GM18505 (cell line): ENCODE results near the gene CNTF.

Experiments
- ATAC-seq: cut with Tn5 transposase; IDR thresholded peaks from one replicate; pipeline ENCODE4 v1.9.1; 2021; ENCODE audit not compliant: unreplicated experiment
- POLR2A ChIP-seq: IDR thresholded peaks from 4 replicates; pipeline ENCODE4 v1.6.1; 2011; ENCODE audit warnings: borderline replicate concordance; ENCODE audit not compliant: insufficient read depth, insufficient read length; ENCODE audit errors: extremely low read depth

CNTF gene

GRCh38 chr11:58640386-58641023 lies 18.0 kb downstream of the CNTF start:
- no peak for ATAC-seq
- no peak for TF ChIP-seq POLR2A

- TF ChIP-seq POLR2A: no peak
- ATAC-seq: no peak
Observed at GRCh38 chr11:58641341-58641740, 18.9 kb downstream of the CNTF start.

- ATAC-seq: no peak
- no peak for TF ChIP-seq POLR2A
Observed at GRCh38 chr11:58641803-58642581, 19.5 kb downstream of the CNTF start.

- ATAC-seq: no peak
- no peak for TF ChIP-seq POLR2A
Observed at GRCh38 chr11:58645854-58646253, 23.4 kb downstream of the CNTF start.

- no peak for ATAC-seq
- no peak for TF ChIP-seq POLR2A
Observed at GRCh38 chr11:58647141-58647699, 24.8 kb downstream of the CNTF start.

- ATAC-seq: no peak
- TF ChIP-seq POLR2A: no peak
Observed at GRCh38 chr11:58647866-58648265, 25.4 kb downstream of the CNTF start.

- no peak for ATAC-seq
- TF ChIP-seq POLR2A: no peak
Observed at GRCh38 chr11:58649623-58650022, 27.2 kb downstream of the CNTF start.

GRCh38 chr11:58650496-58650895 lies 28.0 kb downstream of the CNTF start:
- ATAC-seq: no peak
- no peak for TF ChIP-seq POLR2A

GRCh38 chr11:58652726-58653280 lies 30.3 kb downstream of the CNTF start:
- no peak for ATAC-seq
- TF ChIP-seq POLR2A: no peak

- peak; percentile 93 for ATAC-seq
- no peak for TF ChIP-seq POLR2A
Observed at GRCh38 chr11:58654079-58654907, 31.8 kb downstream of the CNTF start.

GRCh38 chr11:58654908-58655296 lies 32.4 kb downstream of the CNTF start:
- ATAC-seq: no peak
- TF ChIP-seq POLR2A: no peak

GRCh38 chr11:58656348-58656747 lies 33.9 kb downstream of the CNTF start:
- no peak for TF ChIP-seq POLR2A
- ATAC-seq: no peak

GRCh38 chr11:58658623-58659022 lies 36.2 kb downstream of the CNTF start:
- no peak for ATAC-seq
- TF ChIP-seq POLR2A: no peak
